Measurements from ENCODE around the gene KLHDC4. TPM values are rescaled to one million over a fixed set of nuclear protein-coding genes. Genes with fewer than 3 reads are reported as not detected.
"Not testable (repeated sequence)": the region's sequence is repeated elsewhere in the genome, so short reads cannot be mapped to it uniquely, and the experiment has no call there.

KLHDC4 gene
- total RNA-seq, 6 experiments from 2014 or later = 18.4 to 23.7 (median 21.7) TPM

- Mint-ChIP-seq H3K9me3 (no peaks in the 10 kb centered on the region), H3K4me3 (no peak overlapping the region), H3K27ac (peak overlapping the region; percentile 92; the same call in 1 of the 2 replicates), H3K27me3 (ENCODE audit: insufficient read depth) (no peaks in the 10 kb centered on the region; the same call in none of the 2 replicates), H3K36me3 (ENCODE audit: low read depth) (no peaks in the 10 kb centered on the region), H3K4me1 (ENCODE audit: low read depth) (peaks cover 46% of the 10 kb centered on the region)
- DNase-seq = no peak
- peak; percentile 14; the same call in 1 of the 2 replicates for TF ChIP-seq CTCF (IDR thresholded peaks at IDR 0.05)
Measured at GRCh38 chr16:87791295-87792204, 25.8 kb upstream of the KLHDC4 start.

GRCh38 chr16:87790292-87791100 lies 24.7 kb upstream of the KLHDC4 start:
- Mint-ChIP-seq H3K4me1 (ENCODE audit: low read depth) (peaks cover 51% of the 10 kb centered on the region), H3K4me3 (peak overlapping the region; percentile 34), H3K9me3 (no peaks in the 10 kb centered on the region), H3K27me3 (ENCODE audit: insufficient read depth) (no peaks in the 10 kb centered on the region; the same call in 1 of the 2 replicates), H3K27ac (peak overlapping the region; percentile 92), H3K36me3 (ENCODE audit: low read depth) (no peaks in the 10 kb centered on the region)
- no peak for DNase-seq
- no peak for TF ChIP-seq CTCF (IDR thresholded peaks at IDR 0.05)

- peak overlapping the region; percentile 92 for H3K27ac Mint-ChIP-seq
- H3K36me3 Mint-ChIP-seq (ENCODE audit: low read depth) = no peaks in the 10 kb centered on the region
- no peaks in the 10 kb centered on the region; the same call in 1 of the 2 replicates for H3K27me3 Mint-ChIP-seq (ENCODE audit: insufficient read depth)
- H3K9me3 Mint-ChIP-seq = no peaks in the 10 kb centered on the region
- no peak for TF ChIP-seq CTCF (IDR thresholded peaks at IDR 0.05)
- H3K4me3 Mint-ChIP-seq = peak overlapping the region; percentile 34
- peak; percentile 86 for DNase-seq
- H3K4me1 Mint-ChIP-seq (ENCODE audit: low read depth) = peaks cover 60% of the 10 kb centered on the region
Measured at GRCh38 chr16:87789437-87790291, 23.9 kb upstream of the KLHDC4 start.

GRCh38 chr16:87788730-87789436 lies 23.1 kb upstream of the KLHDC4 start:
- not testable (repeated sequence) for H3K36me3 Mint-ChIP-seq (ENCODE audit: low read depth); H3K27me3 Mint-ChIP-seq (ENCODE audit: insufficient read depth); H3K9me3 Mint-ChIP-seq; H3K4me3 Mint-ChIP-seq; DNase-seq
- H3K4me1 Mint-ChIP-seq (ENCODE audit: low read depth) = peaks cover 58% of the 10 kb centered on the region
- H3K27ac Mint-ChIP-seq = peak overlapping the region; percentile 92

- H3K4me3 Mint-ChIP-seq; H3K9me3 Mint-ChIP-seq; H3K27me3 Mint-ChIP-seq (ENCODE audit: insufficient read depth); H3K36me3 Mint-ChIP-seq (ENCODE audit: low read depth): not testable (repeated sequence)
- peaks cover 54% of the 10 kb centered on the region for H3K4me1 Mint-ChIP-seq (ENCODE audit: low read depth)
- peak overlapping the region; percentile 5 for H3K27ac Mint-ChIP-seq
- peak; percentile 20 for DNase-seq
Measured at GRCh38 chr16:87787451-87788091, 21.8 kb upstream of the KLHDC4 start.

Measured in HFFc6 (cell line).